OCI-LY1 (cell line): ENCODE results near the gene ZBTB16.

Experiments
- H2AFZ ChIP-seq: fragments of 200-600 bp; sonication (generic), shearing (Covaris generic); 2 replicates; pipeline ENCODE4 v1.6.0; 2014; ENCODE audit warnings: antibody characterized with exemption, mild to moderate bottlenecking, low read length
- H3F3A ChIP-seq: fragments of 200-600 bp; sonication (generic), shearing (Covaris generic); 2 replicates; pipeline ENCODE4 v1.6.0; 2014; ENCODE audit warnings: mild to moderate bottlenecking, antibody characterized with exemption, low read length, moderate library complexity; ENCODE audit not compliant: insufficient read depth
- H3K27ac ChIP-seq: fragments of 200-600 bp; sonication (generic); 2 replicates; pipeline ENCODE4 v1.5.1; 2014; ENCODE audit warnings: low read length, mixed run types, mild to moderate bottlenecking, low read depth; ENCODE audit not compliant: poor library complexity, severe bottlenecking
- H3K27me3 ChIP-seq: fragments of 200-600 bp; sonication (generic); 2 replicates; pipeline ENCODE4 v1.6.0; 2014; ENCODE audit warnings: antibody characterized with exemption, mild to moderate bottlenecking, low read length, moderate library complexity; ENCODE audit not compliant: insufficient read depth
- H3K36me3 ChIP-seq: fragments of 200-600 bp; sonication (generic); 2 replicates; pipeline ENCODE4 v1.6.1; 2014; ENCODE audit warnings: mild to moderate bottlenecking, antibody characterized with exemption, low read length, moderate library complexity, mixed read lengths; ENCODE audit not compliant: insufficient read depth
- H3K4me1 ChIP-seq: fragments of 200-600 bp; sonication (generic); 2 replicates; pipeline ENCODE4 v1.5.1; 2014; ENCODE audit warnings: mild to moderate bottlenecking, low read length, moderate library complexity; ENCODE audit not compliant: insufficient read depth, severe bottlenecking
- H3K4me2 ChIP-seq: fragments of 200-600 bp; sonication (generic), shearing (Covaris generic); 2 replicates; pipeline ENCODE4 v1.6.1; 2014; ENCODE audit warnings: low read length
- H3K4me3 ChIP-seq: fragments of 200-600 bp; sonication (generic); 2 replicates; pipeline ENCODE4 v1.5.1; 2014; ENCODE audit warnings: low read length, low read depth, mild to moderate bottlenecking, mixed read lengths; ENCODE audit not compliant: poor library complexity, severe bottlenecking
- H3K79me2 ChIP-seq: fragments of 200-600 bp; shearing (Covaris generic); 2 replicates; pipeline ENCODE4 v1.6.1; 2016; ENCODE audit warnings: mixed run types, low read length, mixed read lengths; ENCODE audit not compliant: insufficient read depth
- H3K9ac ChIP-seq: fragments of 200-600 bp; sonication (generic), shearing (Covaris generic); 2 replicates; pipeline ENCODE4 v1.6.1; 2014; ENCODE audit warnings: mild to moderate bottlenecking, low read length, mixed read lengths
- H3K9me2 ChIP-seq: fragments of 200-600 bp; sonication (generic), shearing (Covaris generic); 2 replicates; pipeline ENCODE4 v1.6.1; 2014; ENCODE audit warnings: low read depth, mild to moderate bottlenecking, low read length, mixed read lengths
- H3K9me3 ChIP-seq: fragments of 200-600 bp; shearing (Covaris generic); 2 replicates; pipeline ENCODE4 v1.6.1; 2014; ENCODE audit warnings: low read length, mixed read lengths
- H4K20me1 ChIP-seq: fragments of 200-600 bp; sonication (generic), shearing (Covaris generic); 2 replicates; pipeline ENCODE4 v1.6.0; 2016; ENCODE audit warnings: mild to moderate bottlenecking, low read length; ENCODE audit not compliant: insufficient read depth
- EZH2 ChIP-seq: fragments of 200-600 bp; sonication (generic), shearing (Covaris generic); IDR thresholded peaks from 2 replicates; pipeline ENCODE4 v1.8.0; 2017; ENCODE audit warnings: borderline replicate concordance, mixed run types, mild to moderate bottlenecking, antibody characterized with exemption, low read length, moderate library complexity, mixed read lengths
- TF ChIP-seq, protein P1 (sequence below): fragments of 200-600 bp; sonication (generic), shearing (Covaris generic); IDR thresholded peaks from 2 replicates; pipeline ENCODE4 v1.5.1; 2017; ENCODE audit warnings: mild to moderate bottlenecking, antibody characterized with exemption, low read length, moderate library complexity, mixed read lengths

ZBTB16 gene

DNA sequence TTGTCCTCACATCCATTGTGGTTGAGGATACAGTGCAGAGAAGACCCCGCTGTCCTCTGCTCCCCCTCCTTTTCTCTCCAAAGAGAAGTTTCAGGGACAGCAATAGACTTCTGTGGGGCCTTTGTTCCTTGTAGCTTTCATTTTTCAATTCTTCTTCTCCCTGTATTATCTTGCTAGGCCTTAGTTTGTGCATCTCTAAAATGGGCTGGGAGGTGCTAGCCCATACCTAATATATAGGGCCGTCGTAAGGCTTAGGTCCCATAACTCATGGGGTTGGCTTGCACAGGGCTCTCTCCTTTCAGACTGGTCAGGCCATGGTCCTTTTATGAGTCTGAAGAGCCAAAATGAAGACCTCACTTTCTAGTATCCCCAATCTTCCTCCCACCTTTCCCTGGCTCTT is 33.0 kb downstream of the ZBTB16 start:
- no peaks in the 10 kb centered on the region for H3K9me2 ChIP-seq
- no peaks in the 10 kb centered on the region for H4K20me1 ChIP-seq
- no peaks in the 10 kb centered on the region for H3K27me3 ChIP-seq
- TF ChIP-seq EZH2: no peak
- TF ChIP-seq, protein P1, sequence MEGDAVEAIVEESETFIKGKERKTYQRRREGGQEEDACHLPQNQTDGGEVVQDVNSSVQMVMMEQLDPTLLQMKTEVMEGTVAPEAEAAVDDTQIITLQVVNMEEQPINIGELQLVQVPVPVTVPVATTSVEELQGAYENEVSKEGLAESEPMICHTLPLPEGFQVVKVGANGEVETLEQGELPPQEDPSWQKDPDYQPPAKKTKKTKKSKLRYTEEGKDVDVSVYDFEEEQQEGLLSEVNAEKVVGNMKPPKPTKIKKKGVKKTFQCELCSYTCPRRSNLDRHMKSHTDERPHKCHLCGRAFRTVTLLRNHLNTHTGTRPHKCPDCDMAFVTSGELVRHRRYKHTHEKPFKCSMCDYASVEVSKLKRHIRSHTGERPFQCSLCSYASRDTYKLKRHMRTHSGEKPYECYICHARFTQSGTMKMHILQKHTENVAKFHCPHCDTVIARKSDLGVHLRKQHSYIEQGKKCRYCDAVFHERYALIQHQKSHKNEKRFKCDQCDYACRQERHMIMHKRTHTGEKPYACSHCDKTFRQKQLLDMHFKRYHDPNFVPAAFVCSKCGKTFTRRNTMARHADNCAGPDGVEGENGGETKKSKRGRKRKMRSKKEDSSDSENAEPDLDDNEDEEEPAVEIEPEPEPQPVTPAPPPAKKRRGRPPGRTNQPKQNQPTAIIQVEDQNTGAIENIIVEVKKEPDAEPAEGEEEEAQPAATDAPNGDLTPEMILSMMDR: no peak
- H2AFZ ChIP-seq: no peak overlapping the region
- no peaks in the 10 kb centered on the region for H3K9me3 ChIP-seq
- no peak overlapping the region for H3K4me2 ChIP-seq
- H3K9ac ChIP-seq: no peak overlapping the region
- H3K4me1 ChIP-seq: peaks cover 3% of the 10 kb centered on the region
- H3K4me3 ChIP-seq: no peak overlapping the region
- no peaks in the 10 kb centered on the region for H3K36me3 ChIP-seq
- H3K79me2 ChIP-seq: no peaks in the 10 kb centered on the region
- H3K27ac ChIP-seq: no peak overlapping the region
- no peaks in the 10 kb centered on the region for H3F3A ChIP-seq

DNA sequence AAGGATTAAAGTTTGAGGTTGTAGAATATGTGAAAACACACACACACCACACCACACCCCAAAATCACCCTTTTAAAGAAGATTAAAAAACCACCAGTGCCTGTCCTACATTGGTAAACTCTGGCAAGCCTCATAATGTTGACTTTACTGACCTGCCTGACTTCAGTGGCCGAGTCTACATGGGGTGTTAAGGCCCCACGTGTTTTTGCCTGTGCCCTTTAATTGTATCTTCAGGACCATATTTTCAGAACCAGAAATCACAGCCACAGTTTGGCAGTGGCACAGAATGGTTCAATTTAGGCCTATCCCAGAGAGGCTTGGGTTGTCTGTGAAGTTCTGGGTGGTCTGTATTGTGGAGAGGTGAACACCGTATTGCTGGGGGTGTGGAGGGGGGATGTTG is 33.4 kb downstream of the ZBTB16 start:
- Histone ChIP-seq H3K9me3 (no peaks in the 10 kb centered on the region), H3K36me3 (no peaks in the 10 kb centered on the region), H4K20me1 (no peaks in the 10 kb centered on the region), H3K9ac (no peak overlapping the region), H2AFZ (no peak overlapping the region), H3K27ac (no peak overlapping the region), H3K4me3 (no peak overlapping the region), H3K9me2 (no peaks in the 10 kb centered on the region), H3K27me3 (no peaks in the 10 kb centered on the region), H3K4me1 (peaks cover 3% of the 10 kb centered on the region), H3F3A (no peaks in the 10 kb centered on the region), H3K79me2 (no peaks in the 10 kb centered on the region), H3K4me2 (no peak overlapping the region)
- TF ChIP-seq EZH2: no peak
- TF ChIP-seq, protein P1: no peak

DNA sequence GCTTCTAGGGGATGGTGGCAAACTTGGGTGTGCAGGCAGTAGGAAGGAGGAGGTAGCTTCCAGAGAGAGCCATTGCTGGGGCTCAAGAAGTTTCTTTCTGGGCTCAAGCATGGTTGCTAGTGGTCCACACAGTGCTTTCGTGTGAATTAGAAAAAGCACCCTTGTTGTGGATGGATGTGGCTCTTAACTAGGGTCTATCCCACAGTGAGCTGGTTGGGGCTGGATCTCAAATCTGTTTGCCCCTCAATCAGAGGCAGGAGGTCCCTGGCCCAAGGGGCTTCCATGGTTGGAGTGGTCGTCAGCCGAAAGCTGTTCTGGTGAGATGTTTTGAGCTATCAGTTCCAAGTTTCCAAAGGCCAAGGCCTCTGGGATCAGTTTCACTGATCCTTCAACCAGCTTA is 35.0 kb downstream of the ZBTB16 start:
- Histone ChIP-seq H4K20me1 (no peaks in the 10 kb centered on the region), H2AFZ (no peak overlapping the region), H3K36me3 (no peaks in the 10 kb centered on the region), H3K4me2 (no peak overlapping the region), H3K9me2 (no peaks in the 10 kb centered on the region), H3F3A (no peaks in the 10 kb centered on the region), H3K9ac (no peak overlapping the region), H3K27me3 (no peaks in the 10 kb centered on the region), H3K4me3 (no peak overlapping the region), H3K79me2 (no peaks in the 10 kb centered on the region), H3K4me1 (peaks cover 3% of the 10 kb centered on the region), H3K9me3 (no peaks in the 10 kb centered on the region), H3K27ac (no peak overlapping the region)
- TF ChIP-seq EZH2: no peak
- TF ChIP-seq, protein P1: no peak
